Tibial nerve (tissue), 4 donors: Measurements from ENCODE around the gene DNAJB2. TPM values are rescaled to one million over a fixed set of nuclear protein-coding genes. Genes with fewer than 3 reads are reported as not detected.
A peak's percentile ranks its signal among the peaks of the same experiment; 100 is the strongest.

Experiments
- DNase-seq, 2 donors: peaks; one replicate each; pipeline ENCODE4 v3.0.0-alpha.2; 2019; ENCODE audit warnings: low spot score in 2 of 2
- H3K27ac ChIP-seq, 4 donors: fragments of 200-600 bp; sonication (generic) in 3 of 4; one replicate each; pipeline ENCODE4 v1.5.1; 2017 to 2019; ENCODE audit warnings: mild to moderate bottlenecking in 1 of 4
- H3K27me3 ChIP-seq, 2 donors: fragments of 200-600 bp; sonication (generic) in 1 of 2; one replicate each; pipeline versions ENCODE4 v1.5.1 to v1.6.0; 2017 to 2019
- H3K36me3 ChIP-seq, 3 donors: fragments of 200-600 bp; sonication (generic); one replicate each; pipeline ENCODE4 v1.5.1; 2018 to 2019
- H3K4me1 ChIP-seq, 4 donors: fragments of 200-600 bp; sonication (generic) in 3 of 4; one replicate each; pipeline ENCODE4 v1.5.1; 2017 to 2019
- H3K4me3 ChIP-seq, 4 donors: fragments of 200-600 bp; sonication (generic) in 3 of 4; one replicate each; pipeline ENCODE4 v1.5.1; 2017 to 2019; ENCODE audit warnings: mild to moderate bottlenecking in 1 of 4, moderate library complexity in 1 of 4
- H3K9me3 ChIP-seq, 4 donors: fragments of 200-600 bp; sonication (generic) in 3 of 4; one replicate each; pipeline ENCODE4 v1.5.1; 2017 to 2019
- EP300 ChIP-seq, 2 donors: sonication (generic); formaldehyde crosslinking; IDR thresholded peaks; one replicate each; pipeline ENCODE4 v1.6.1; 2017; ENCODE audit warnings: antibody characterized with exemption in 2 of 2, mild to moderate bottlenecking in 1 of 2
- POLR2A ChIP-seq, 2 donors: fragments of 450-650 bp; IDR thresholded peaks; one replicate each; pipeline ENCODE4 v1.6.1; 2017; ENCODE audit warnings: antibody characterized with exemption in 2 of 2, mild to moderate bottlenecking in 2 of 2, moderate library complexity in 2 of 2
- WGBS, 2 donors: methylation state at CpG; one replicate each; pipeline ENCODE4 v1.1.5; 2018; 5-methylcytosine and 5-hydroxymethylcytosine counted together
- total RNA-seq, 4 donors: library from RNA; depleted of rRNA; stranded (reverse); fragments of >200 nt; gene quantifications; one replicate each; pipeline ENCODE4 v1.1.0, GENCODE V29; 2016
- TF ChIP-seq, protein P1 (sequence below), 5 experiments: fragments of 200-600 bp in 3 of 5; fragments of 450-650 bp in 2 of 5; sonication (generic) in 3 of 5; IDR thresholded peaks; one replicate each; pipeline ENCODE4 v1.5.1; 2016 to 2019; ENCODE audit warnings: antibody characterized with exemption in 5 of 5, mild to moderate bottlenecking in 3 of 5, moderate library complexity in 2 of 5

DNAJB2 gene
- total RNA-seq, 4 donors from 2014 or later, result 95.7 to 106 (median 102) TPM

DNA sequence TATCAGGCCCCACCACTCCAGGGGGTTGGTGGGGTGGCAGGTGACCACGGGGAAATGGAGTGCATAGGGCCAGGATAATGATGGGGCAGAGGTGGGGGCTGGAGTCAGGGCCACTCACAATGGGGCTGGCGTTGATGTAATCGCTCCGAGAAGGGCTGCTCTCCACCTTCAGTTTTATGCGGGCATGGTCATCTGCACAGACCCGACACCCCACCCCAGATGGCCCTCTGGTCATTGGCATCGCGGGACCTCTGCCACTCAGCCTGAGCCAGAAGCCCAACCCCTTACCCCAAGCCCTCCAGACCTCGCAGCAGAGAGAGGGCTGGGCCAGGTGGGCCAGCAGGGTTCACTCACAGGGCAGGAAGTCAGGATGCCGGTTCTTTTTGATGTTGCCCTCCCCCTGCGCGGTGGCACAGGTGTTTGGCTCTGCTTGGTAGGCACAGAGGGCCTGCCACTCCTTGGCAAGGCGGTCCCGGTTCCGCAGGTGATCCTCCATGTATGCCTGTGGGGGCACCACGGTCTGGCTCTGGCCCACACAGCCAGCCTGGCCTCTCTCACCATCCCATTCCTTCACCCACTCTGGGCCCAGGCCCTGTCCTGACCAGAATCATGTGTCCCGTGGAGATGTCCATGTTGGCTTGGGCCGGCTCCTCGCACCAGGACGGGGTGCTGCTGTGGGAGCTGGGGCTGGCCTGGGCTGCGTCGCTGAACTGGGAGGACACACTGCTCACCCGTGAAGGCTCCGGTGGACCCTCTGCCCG is 17.6 kb downstream of the DNAJB2 start:
- no peak for DNase-seq
- Histone ChIP-seq H3K27me3 (peaks cover 0 to 10% of the 10 kb centered on the region in 2 donors), H3K27ac (no peak overlapping the region), H3K4me3 (no peak overlapping the region), H3K36me3 (no peaks in the 10 kb centered on the region), H3K9me3 (no peaks in the 10 kb centered on the region), H3K4me1 (peaks cover 0 to 25% (median 3%) of the 10 kb centered on the region in 4 donors)
- no peak for TF ChIP-seq EP300 (IDR thresholded peaks at IDR 0.05)
- TF ChIP-seq, protein P1, sequence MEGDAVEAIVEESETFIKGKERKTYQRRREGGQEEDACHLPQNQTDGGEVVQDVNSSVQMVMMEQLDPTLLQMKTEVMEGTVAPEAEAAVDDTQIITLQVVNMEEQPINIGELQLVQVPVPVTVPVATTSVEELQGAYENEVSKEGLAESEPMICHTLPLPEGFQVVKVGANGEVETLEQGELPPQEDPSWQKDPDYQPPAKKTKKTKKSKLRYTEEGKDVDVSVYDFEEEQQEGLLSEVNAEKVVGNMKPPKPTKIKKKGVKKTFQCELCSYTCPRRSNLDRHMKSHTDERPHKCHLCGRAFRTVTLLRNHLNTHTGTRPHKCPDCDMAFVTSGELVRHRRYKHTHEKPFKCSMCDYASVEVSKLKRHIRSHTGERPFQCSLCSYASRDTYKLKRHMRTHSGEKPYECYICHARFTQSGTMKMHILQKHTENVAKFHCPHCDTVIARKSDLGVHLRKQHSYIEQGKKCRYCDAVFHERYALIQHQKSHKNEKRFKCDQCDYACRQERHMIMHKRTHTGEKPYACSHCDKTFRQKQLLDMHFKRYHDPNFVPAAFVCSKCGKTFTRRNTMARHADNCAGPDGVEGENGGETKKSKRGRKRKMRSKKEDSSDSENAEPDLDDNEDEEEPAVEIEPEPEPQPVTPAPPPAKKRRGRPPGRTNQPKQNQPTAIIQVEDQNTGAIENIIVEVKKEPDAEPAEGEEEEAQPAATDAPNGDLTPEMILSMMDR (IDR thresholded peaks at IDR 0.05), result no peak
- TF ChIP-seq POLR2A (IDR thresholded peaks at IDR 0.05), result no peak
- 84 to 95% methylated on average over 17 to 24 of the region's 25 CpGs for WGBS, 2 donors

DNA sequence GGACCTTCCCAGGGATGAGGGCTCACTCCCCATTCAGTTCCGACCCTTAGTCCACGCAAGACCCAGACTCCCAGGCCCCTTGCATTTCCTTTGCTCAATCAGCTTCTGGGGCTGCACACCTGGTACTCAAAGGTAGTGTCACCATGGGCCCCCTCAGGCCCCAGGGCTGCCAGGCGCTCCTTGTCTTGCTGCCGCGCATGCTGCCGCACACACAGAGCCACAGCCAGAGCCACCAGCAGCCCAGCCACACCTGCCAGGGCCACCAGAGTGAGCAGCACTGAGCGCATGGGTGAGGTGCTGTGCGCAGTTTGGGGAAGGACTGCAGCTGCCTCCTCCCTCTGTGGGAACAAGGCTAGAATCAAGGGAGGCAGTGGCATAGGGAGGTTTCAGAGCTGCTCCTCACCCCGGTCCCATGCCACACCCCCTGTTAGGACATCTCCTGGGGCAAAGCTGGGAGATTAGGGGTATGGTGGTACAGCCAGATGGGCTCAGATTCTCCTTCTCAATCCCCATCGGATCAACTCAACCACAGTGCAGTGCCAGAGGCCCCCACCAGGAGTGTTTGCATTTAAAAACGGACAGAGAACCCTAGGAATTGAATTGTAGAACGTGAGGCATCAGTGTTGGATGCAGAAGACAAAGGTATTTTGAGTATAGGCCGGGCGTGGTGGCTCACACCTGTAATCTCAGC is 18.7 kb downstream of the DNAJB2 start:
- 79 to 83% methylated on average over 14 of the region's 14 CpGs for WGBS, 2 donors
- H3K9me3 ChIP-seq, result no peaks in the 10 kb centered on the region

DNA sequence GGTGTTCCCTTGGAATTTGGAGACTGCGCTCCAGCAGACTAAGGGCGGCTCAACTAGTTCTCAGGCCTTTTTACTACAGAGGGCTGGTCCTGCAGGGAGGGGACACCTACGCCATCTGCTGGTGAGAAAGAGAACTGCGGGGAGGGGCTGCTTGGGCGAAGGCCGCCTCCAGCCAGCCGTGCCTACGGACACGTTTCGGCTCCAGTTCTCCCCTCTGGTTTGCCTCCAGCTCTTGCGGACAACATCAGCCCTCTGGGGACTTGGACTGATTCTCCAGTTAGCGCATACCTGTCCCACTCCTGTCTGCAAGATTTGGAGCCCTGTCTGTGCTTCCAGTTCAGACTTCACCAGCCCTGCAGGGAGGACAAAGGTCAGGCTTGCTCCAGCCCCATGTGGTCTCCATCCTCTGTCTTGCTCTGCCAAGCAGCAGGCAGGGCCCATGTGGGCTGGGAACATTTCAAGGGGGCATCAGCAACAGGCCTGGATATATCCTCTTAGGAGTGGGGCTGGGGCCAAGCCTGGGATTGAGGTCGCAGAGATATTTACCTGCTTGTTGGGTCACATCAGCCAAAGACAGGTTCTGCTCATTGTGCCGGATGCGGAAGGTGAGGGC is 19.7 kb downstream of the DNAJB2 start:
- no peaks in the 10 kb centered on the region for H3K36me3 ChIP-seq
- 12 to 26% methylated on average over 10 to 13 of the region's 15 CpGs for WGBS, 2 donors
- peaks cover 0 to 24% of the 10 kb centered on the region in 2 donors for H3K27me3 ChIP-seq
- TF ChIP-seq, protein P1 (IDR thresholded peaks at IDR 0.05), result peak; percentile 94 to 100 (median 99)
- no peak for TF ChIP-seq POLR2A (IDR thresholded peaks at IDR 0.05)
- peak in 1 of 2 donors; percentile 42 for TF ChIP-seq EP300 (IDR thresholded peaks at IDR 0.05)
- peak; percentile 88 to 97 for DNase-seq
- H3K9me3 ChIP-seq, result no peaks in the 10 kb centered on the region
- peaks cover 0 to 22% (median 2%) of the 10 kb centered on the region in 4 donors for H3K4me1 ChIP-seq
- no peak overlapping the region for H3K27ac ChIP-seq
- H3K4me3 ChIP-seq, result no peak overlapping the region

More for the DNA sequence above, 18.7 kb downstream of the DNAJB2 start:
- no peak overlapping the region for H3K27ac ChIP-seq
- no peak for DNase-seq
- H3K4me3 ChIP-seq, result no peak overlapping the region
- peaks cover 0 to 25% (median 3%) of the 10 kb centered on the region in 4 donors for H3K4me1 ChIP-seq
- TF ChIP-seq POLR2A (IDR thresholded peaks at IDR 0.05), result no peak
- H3K27me3 ChIP-seq, result peaks cover 0 to 17% of the 10 kb centered on the region in 2 donors
- H3K36me3 ChIP-seq, result no peaks in the 10 kb centered on the region

DNA sequence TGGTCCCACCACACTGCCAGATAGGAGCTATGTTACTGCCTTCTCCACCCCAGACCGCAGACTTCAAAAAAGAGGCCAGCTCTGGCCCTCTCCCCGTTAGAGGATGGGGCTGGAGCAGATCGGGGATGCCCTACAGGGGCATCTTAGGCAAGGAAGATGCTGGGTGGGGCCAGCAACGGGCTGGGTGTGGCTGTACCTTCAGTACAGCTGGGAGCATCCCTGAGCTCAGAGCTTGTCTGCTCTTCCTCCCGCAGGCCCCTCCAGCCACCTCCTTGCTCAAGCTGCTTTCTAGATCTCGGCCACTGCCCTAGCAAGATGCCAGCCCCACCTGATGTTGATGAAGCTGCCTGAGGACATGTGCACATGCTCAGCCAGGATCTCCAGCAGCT is 20.2 kb downstream of the DNAJB2 start:
- H3K27me3 ChIP-seq, result peaks cover 0 to 26% of the 10 kb centered on the region in 2 donors
- TF ChIP-seq, protein P1 (IDR thresholded peaks at IDR 0.05), result no peak
- no peak for TF ChIP-seq POLR2A (IDR thresholded peaks at IDR 0.05)
- no peak for TF ChIP-seq EP300 (IDR thresholded peaks at IDR 0.05)
- DNase-seq, result no peak
- 76 to 83% methylated on average over 4 to 6 of the region's 6 CpGs for WGBS, 2 donors
- peaks cover 0 to 16% (median 0%) of the 10 kb centered on the region in 4 donors for H3K4me1 ChIP-seq
- no peaks in the 10 kb centered on the region for H3K9me3 ChIP-seq
- H3K36me3 ChIP-seq, result no peaks in the 10 kb centered on the region
- no peak overlapping the region for H3K4me3 ChIP-seq
- no peak overlapping the region for H3K27ac ChIP-seq

DNA sequence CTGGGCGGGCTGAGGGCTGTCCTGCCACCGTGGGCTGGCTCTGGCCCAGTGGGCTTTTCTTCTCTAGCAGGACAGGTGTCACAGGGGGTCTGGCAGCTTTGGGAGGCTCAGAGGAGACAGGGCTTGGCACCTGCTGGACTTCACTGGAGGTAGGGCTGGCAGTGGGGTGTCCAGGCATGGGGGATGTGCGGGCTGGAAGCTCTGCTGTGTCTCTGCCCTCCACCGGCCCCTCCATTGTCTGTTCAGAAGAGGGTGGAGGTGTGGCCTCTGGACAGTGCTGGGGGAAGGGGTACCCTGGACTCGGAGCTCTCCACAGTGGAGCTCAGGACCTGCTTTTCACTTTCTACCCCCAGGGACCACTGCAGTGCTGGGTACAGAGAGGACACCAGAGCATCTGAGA is 20.9 kb downstream of the DNAJB2 start:
- Histone ChIP-seq H3K27me3 (peaks cover 0 to 26% of the 10 kb centered on the region in 2 donors), H3K4me1 (peaks cover 0 to 12% (median 0%) of the 10 kb centered on the region in 4 donors), H3K9me3 (no peaks in the 10 kb centered on the region), H3K4me3 (no peak overlapping the region), H3K36me3 (no peaks in the 10 kb centered on the region), H3K27ac (no peak overlapping the region)
- WGBS, 2 donors, result 43 to 55% methylated on average over 4 to 5 of the region's 5 CpGs
- DNase-seq, result no peak
- TF ChIP-seq EP300 (IDR thresholded peaks at IDR 0.05) (no peak), POLR2A (IDR thresholded peaks at IDR 0.05) (no peak)
- TF ChIP-seq, protein P1 (IDR thresholded peaks at IDR 0.05), result no peak
